Activated T-cell treated with anti-CD3 and anti-CD28 coated beads for 4 hours (primary cell): ENCODE data around the gene CARD6.
A peak's percentile ranks its signal among the peaks of the same experiment; 100 is the strongest.
"Not testable (repeated sequence)": the region's sequence is repeated elsewhere in the genome, so short reads cannot be mapped to it uniquely, and the experiment has no call there.

Experiments
- DNase-seq: peaks from one replicate; pipeline ENCODE4 v3.0.0-alpha.2; 2020

The CARD6 gene

DNA sequence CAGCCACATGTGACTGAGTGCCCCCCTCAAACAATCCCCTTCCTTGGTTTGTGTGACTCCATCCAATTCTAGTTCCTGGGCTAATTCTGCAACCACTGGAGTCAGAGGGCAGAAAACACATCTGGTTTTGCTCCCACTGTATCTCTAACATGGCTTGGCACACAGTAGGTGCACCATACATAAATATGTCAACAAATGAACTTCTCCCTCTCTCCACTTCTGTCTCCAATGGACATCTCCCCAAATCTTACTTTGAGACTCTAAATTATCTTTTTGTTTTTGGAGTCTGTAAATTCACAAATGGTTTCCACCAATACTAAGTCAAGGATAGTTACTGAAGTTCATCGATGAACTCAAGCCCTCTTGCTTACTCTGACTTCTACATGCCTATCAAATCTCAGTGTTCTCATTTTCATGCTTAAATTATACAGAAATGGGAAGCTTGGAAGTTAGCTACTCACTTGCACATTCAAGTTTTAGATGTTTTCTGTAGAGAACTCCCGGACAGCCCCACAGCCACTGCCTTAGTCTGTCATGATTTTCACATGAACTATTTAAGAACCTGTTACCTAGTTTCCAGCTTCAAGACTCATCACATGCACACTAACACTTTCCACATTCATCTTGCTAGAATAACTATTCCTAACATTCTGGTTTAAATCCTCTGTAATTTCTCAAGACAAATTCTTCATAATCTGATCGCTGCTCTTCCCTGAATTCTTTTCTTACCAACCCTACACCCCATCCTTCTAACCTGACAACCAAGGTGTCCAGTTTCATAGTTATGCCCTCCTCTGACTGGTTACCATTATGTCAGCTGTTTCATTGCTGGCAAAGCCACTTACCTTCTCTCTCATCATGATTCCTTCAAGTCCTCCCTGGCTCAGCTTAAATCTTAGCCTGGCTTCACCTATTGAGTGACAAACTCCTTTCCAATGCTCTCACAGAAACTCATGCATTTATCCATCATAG lies 12.2 kb upstream of the CARD6 start:
- DNase-seq: no peak

DNA sequence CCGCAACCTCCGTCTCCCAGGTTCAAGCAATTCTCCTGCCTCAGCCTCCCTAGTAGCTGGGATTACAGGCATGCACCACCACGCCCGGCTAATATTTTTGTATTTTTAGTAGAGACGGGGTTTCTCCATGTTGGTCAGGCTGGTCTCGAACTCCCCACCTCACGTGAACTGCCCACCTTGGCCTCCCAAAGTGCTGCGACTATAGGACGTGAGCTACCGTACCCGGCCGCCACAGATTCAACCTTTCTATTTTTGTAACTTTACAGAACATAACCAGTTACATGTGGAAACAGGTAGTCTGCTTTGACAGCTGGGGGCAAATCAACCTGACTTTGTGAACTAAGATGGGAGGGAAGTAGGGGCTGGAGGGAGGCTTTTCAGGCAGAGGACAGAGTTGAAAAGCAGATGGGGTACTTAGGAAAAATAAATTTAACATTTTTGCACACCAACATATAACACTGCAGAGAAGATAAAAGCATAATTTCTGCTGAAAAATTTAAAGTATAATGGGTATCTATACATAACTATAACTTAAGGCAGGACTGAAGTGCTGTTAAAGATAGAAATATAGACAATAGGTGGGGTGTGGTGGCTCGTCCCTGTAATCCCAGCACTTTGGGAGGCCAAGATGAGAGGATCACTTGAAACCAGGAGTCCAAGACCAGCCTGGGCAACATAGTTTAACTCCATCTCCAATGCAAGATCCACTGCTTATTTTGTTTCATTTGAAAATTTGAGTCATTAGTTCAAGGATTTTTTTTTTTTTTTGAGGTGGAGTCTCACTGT lies 11.2 kb upstream of the CARD6 start:
- no peak for DNase-seq

DNA sequence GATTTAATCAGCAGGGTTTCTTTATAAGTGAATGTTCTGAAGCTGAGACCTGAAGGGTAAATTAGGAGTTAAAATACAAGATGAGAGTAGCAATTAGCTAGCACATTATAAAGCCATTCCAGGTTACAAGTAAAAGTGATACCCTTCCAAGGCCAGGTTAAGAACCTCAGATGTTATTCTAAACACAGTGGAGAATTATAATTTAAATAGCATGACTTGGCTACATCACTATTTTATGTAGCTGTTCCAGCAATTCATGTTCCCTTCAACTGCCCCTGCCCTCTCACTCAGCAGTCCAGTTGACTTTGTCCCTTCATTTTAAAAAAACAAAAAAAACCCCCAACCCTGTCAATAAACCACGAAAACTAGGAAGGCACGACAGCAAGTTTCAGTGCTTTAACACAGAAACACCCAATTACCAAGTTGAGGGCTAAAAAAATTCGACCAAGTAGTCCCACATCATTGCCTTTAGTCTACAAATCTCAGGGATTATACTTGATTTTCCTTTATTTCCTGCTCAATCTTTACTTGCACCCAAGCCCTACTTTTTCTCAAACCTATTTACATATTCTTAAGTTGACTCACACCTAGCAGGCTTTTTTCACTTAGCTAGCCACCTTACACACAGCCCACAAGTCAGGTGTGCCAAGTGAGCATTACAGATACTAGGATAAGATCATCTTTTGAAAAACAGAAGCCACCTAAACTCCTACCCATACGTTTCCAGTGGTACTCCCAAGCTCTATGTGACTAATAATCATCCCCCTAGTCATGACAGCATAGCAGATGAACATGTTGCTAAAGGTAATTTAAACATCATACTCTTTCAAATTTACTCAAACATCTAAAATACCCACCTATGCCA lies 9.6 kb upstream of the CARD6 start:
- DNase-seq: no peak

DNA sequence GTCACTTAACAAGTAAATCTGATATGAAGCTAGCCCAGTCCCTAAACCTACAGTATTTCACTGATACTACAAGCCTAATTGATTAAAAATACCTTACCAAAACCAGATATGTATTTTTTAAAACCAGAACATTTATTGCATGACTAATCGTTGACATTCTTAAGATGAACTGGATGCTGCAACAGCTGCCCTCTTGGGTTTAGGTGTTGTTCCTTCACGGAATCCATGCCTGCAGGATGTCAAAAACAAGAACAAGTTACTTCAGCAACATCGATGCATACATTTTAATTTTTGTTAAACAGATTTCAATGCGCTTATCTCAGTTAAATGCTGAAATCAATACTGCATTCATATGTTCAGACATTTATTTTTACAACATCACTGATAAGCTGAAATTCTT lies 8.8 kb upstream of the CARD6 start:
- DNase-seq: no peak

DNA sequence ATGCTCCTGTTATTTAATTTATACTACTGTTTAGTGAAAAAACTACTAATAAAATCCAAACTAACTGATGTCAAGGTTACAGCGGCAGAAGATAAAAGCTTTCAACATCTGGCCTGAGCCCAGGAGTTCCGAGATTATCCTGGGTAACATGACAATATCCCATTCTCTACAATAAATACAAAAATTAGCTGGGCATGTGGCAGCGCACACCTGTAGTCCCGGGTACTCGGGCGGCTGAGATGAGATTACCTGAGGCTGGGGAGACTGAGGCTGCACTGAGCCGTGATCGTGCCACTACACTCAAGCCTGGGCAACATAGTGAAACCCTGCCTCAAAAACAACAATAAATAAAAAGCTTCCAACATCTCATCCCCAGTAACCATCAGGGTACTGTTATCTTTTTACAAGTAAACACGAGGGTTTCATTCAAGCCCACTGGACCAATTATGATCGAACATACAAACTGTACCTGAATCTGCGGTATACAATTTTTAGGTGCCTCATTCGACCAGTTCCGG lies 7.4 kb upstream of the CARD6 start:
- no peak for DNase-seq

DNA sequence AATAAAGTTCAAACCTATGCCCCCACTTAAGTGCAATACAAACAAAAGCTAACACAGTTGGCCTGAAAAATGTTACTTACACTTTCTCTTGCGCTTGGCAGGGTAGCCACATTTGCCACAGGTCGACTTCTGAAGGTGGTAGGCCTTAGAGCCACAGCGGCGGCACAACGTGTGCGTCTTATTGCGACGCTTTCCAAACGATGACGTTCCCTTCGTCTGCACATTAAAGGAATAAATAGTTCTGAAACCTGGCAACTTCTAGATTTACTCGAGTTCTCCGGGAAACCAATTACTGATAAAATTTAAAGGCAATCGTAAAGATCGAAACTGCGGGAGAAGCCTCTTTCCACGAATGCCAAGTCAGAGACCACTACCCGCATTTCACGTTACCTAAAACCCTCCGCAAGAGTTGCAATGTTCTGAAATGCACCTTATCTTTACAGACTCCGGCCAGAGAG lies 6.7 kb upstream of the CARD6 start:
- DNase-seq: no peak

- DNase-seq: peak; percentile 80
Observed at GRCh38 chr5:40834849-40835787, 6.0 kb upstream of the CARD6 start, which contains the start of gene RPL37. Gene RPL37 (minus strand): TSS chr5:40835222. CDS start chr5:40835185, 37 bp downstream.

DNA sequence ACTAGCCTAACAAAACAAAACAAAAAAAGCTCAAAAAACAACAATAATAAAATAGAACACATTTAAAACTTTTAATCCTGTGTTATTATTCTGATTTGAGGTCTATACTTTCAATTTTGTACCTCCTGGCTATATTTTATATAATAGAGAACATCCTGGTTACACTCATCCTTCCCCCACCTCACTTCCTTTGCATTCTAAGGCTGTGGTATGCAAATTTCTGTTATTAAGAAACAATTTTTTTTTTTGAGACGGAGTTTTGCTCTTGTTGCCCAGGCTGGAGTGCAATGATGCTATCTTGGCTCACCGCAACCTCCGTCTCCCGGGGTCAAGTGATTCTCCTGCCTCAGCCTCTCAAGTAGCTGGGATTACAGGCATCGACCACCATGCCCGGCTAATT lies 3.1 kb upstream of the CARD6 start:
- DNase-seq: no peak

DNA sequence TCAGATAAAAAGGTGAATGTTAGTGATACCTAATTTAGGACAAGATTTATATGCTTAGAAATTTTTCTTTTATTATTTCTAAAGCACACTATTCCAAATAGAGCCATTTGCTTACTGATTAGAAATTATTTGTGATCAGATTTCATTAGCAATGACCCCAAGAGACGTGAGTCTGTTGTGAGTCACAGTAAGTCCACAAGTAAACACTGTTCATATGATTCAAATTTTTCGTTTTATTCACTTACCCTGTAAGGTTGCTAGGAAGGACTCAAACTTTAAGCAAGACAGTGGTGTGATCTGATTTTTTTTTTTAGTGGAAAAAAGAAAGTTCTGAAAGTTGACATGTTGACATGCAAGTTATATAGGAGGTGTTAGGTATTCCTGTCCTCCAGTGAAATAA lies 1.2 kb downstream of the CARD6 start:
- DNase-seq: no peak

DNA sequence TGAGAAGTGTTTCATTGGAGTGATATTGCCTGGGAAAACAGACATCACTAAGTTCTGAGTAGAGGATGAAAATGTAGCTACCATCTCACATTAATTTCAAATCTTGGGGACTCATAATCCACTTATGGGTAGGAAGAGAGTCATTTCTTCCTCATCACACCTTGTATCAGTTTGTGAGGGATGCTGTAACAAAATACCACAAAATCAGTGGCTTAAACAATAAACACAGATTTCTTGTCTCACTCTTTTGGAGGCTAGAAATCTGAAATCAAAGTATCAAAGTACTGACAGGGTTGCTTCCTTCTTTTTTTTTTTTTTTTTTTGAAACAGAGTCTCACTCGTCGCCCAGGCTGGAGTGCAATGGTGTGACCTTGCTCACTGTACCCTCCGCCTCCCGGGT lies 3.4 kb downstream of the CARD6 start:
- no peak for DNase-seq

DNA sequence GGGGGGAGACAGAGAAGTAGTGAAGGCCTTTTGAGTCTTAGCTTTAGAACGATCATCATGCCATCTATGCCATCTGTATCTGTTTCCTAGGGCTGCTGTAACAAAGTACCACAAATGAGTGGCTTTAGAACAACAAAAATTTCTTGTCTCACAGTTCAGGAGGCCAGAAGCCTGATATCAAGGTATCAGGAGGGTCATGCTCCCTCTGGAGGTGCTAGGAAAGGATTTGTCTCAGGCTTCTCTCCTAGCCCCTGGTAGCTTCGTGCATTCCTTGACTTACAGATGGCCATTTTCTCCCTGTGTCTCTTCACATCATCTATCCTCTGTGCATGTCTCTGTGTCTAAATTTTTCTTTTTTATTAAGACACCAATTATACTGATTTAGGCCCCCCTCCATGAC lies 5.2 kb downstream of the CARD6 start:
- DNase-seq: no peak

DNA sequence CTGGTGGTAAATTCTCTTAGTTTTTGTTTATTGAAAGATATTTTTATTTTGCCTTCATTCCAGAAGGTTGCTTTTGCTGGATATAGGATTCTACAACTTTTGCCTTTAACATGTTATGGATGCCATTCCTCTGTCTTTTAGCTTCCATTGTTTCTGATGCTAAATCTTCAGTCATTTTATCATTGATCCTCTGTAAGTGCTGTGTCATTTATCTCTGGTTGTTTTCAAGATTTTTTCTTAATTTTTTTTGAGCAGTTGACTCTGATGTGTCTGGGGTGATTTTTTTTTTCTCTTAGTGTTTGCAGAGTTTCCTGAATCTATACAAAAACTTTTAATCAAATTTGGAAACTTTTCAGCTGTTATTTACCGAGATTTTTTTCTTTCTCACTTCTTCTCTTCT lies 6.4 kb downstream of the CARD6 start:
- no peak for DNase-seq

GRCh38 chr5:40853632-40854192 lies 12.5 kb downstream of the CARD6 start:
- DNase-seq: no peak

DNA sequence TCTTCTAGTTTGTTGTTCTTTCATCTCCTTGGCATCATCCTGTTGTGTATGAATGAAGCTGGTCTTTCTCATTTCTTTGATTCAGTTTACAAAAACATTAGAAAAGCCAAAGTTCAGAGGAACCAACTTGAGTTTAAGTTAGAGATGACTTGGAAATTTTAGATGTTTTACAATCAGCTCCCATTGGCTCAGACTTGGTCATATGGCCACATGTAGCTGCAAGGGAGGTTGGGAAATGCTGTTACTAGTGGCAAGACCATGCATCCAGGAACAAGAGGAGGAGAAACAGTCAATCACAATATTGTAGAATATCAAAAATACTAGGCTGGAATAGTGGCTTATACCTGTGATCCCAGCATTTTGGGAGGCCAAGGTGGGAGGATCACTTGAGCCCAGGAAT lies 19.5 kb downstream of the CARD6 start:
- DNase-seq: no peak

DNA sequence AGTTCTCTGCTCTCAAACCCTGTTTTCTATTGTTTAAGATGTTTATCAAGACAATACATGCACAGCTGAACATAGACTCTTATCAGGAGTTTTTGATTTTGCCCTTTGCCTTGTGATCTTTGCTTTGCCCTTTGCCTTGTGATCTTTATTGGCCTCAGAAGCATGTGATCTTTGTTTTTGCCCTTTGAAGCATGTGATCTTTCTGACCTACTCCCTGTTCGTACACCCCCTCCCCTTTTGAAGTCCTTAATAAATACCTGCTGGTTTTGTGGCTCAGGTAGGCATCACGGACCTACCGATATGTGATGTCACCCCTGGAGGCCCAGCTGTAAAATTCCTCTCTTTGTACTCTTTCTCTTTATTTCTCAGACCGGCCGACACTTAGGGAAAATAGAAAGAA lies 23.8 kb downstream of the CARD6 start:
- not testable (repeated sequence) for DNase-seq

DNA sequence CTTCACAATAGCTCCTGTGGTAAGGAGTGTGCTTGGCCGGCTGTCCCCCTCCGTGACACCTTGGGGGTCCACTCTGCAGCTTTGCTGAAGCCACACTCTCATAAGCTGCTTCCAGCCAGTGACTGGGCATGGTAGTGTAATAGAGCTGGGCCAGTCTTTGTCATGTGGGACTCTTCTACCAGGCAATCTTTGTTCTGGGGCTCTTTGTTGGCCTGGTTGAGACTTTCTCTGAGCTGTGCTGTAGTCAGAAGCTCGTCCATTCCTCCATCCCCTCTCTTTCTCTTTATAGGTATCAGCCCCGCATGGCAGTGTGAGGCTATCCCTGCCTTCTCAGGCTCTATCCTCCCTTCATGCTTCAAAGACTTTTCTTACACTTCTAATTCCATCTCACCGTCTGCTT lies 25.7 kb downstream of the CARD6 start:
- DNase-seq: no peak

DNA sequence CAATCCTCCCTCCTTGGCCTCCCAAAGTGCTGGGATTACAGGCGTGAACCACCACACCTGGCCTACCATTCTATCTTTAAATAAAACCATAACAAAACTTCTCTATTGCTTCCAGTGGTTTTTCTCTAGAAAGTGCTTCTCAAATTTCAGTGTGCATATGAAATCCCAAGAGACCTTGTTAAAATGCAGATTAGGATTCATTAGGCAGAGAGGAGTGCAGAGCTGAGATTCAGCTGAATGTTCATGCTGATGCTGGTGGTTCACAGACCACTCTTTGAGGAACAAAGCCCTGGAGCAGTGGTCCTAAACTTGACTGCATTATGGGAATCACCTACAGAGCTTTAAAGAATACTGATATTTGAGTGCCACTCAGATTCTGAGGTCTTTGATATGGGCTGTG lies 28.2 kb downstream of the CARD6 start:
- no peak for DNase-seq

- DNase-seq: no peak
Observed at GRCh38 chr5:40871177-40871576, 30.0 kb downstream of the CARD6 start.

- DNase-seq: not testable (repeated sequence)
Observed at GRCh38 chr5:40872253-40872652, 31.1 kb downstream of the CARD6 start.

- no peak for DNase-seq
Observed at GRCh38 chr5:40873286-40873880, 32.2 kb downstream of the CARD6 start.

- DNase-seq: no peak
Observed at GRCh38 chr5:40875958-40876357, 34.8 kb downstream of the CARD6 start.
